IPS-NIHi7 (cell line): ENCODE results near the gene RPH3AL.
A peak's percentile ranks its signal among the peaks of the same experiment; 100 is the strongest.

Experiments
- DNase-seq: peaks from one replicate; pipeline ENCODE4 v3.0.0; 2012; ENCODE audit warnings: mixed read lengths; ENCODE audit errors: extremely low spot score

The RPH3AL gene

DNA sequence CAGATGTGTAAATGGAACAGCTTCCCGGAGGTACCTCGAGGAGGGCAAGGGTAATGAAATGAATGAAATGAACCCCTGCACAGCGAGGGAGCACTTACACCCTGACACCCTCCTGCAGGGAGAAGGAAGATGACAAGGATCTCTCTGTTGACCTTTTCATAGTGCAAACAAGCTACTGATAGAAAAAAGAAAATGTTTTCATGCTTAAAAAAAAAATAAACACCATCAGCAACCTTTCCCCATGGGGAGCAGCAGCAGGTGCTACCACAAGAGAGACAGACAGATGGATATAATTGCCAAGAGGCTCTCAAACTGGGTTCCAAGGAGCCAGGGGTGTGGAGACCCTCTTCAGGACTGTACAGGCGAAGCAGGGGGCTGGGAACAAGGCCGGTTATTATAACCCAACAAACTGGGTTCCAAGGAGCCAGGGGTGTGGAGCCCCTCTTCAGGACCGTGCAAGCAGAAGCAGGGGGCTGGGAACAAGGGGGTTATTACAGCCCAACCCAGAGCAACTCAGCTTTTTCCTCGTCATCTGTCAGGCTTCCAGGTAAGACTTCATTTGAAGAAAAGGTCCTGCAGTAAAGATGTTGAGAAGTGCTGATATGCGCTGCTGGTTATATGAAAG, 718 bp upstream of the RPH3AL start:
- DNase-seq, result no peak

DNA sequence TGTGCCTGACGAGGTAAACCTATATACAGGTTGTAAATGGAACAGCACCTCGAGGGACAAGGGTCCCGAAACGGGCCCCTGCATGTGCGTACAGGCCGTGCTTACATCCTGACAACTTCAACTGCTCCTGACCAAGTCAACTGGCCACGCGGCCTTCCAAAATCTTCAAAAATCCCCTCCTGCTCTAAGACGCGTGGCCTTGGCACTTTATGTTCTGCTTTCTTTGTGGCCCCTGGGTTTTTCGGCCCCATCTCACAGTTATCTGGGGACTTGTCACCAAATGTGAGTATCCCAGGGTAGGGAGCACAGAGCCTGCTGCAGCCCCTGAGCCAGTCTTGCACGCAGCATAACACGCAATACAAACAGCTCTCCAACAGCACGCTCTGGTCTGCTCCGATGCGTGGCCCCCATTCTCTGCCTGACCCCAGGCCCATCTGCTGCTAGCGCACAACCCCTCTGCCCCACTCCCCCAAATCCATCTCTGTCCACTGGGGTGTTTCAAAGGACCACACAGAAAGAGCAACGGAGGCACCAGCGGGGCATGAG, 659 bp downstream of the RPH3AL start:
- no peak for DNase-seq

DNA sequence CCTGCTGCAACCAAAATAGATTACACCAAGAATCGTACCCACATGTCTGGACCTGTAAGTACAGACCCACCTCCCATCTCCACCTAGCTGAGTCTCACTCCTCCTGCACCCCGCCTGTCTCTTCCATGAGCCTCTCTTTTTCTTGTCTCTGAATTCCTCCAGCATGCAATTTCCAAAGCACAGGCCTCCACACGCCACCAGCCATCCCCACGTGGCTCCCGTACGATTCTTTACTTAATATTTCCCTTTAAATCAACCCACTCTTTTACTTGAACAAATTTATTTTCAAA, 1.2 kb downstream of the RPH3AL start:
- DNase-seq, result no peak

DNA sequence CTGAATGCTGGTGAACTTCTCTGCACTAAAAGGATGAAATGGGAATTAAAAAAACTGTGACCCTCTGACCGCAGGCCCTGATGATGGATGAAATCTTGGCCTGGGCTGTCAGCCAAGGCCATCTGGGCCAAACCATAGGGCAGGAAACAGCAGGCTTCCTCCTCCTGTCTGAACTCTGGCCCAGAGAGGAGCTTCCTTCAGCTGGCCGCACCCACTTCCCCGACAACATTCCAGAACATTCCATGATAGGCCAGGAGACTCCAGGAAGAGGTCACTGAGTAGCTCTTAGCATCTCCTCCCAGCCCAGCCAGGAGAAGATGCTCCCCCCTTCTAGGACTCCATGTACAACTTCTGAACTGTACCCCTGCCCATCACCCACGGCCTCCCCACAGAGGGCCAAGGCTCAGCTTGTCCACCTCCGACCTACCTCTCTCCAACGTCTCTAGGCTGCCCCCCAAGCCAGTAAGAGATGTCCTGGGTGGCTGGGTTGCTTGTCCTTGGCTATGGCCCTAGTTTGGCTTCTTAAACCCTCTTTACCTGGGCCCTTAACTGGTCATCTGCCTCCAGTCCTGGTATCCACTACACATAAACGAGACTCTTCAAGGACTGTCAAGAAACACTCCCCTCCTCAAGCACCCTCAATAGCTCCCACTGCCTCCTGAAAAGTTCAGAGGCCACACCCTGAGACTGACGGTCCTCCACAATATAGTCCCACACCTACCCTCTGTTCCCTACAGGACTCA, 1.7 kb downstream of the RPH3AL start:
- no peak for DNase-seq

DNA sequence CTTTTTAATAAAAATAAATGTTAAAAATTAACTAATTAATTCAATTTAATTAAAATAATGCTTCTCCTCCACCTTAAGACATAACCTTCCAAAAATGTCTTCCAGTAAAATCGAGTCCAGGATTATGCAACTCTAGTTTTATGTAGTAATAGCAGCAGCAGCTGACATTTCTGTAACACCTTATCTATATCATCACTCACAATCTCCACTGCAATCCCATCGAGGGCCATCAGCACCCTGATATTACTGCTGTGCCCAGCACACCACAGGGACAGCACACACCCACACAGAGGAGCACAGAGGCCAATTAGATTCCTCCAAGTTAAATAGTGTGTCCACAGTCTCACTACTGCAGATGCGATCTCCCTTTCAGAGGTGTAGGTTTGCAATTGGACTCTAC, 2.9 kb downstream of the RPH3AL start:
- DNase-seq, result no peak

DNA sequence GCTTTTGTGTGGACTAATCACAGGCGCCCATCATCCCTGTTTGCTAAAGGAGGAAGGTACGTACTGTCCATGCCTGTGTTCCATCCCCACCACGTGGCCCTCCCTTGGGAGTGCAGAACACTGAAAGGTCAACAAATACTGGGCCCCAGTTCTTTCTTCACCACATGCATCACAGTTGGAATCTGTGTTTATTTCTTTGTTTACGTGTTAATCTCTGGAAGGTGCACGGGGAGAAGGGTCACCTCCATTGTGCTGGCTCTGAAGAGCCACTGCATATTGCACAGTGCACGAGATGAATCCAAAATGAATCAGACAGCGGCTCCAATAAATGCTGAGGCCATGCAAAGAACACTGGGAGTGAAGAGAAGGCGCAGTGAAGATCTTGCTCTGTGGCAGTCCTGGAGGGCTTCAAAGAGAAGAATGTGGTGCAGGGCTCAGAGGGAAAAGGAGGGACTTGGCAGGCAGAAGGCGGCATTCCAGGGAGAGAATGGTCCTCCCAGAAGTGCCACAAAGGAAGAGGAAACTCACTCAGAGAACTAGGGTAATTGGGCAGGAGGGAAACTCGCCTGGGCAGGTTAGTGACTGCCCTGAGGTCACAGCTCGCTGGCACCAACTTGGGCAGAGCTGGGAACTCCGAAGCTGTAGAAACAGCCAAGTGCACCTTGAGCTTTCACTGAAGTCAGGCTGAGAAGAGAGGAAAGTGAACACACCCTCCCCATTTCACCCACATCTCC, 3.7 kb downstream of the RPH3AL start:
- DNase-seq, result no peak

DNA sequence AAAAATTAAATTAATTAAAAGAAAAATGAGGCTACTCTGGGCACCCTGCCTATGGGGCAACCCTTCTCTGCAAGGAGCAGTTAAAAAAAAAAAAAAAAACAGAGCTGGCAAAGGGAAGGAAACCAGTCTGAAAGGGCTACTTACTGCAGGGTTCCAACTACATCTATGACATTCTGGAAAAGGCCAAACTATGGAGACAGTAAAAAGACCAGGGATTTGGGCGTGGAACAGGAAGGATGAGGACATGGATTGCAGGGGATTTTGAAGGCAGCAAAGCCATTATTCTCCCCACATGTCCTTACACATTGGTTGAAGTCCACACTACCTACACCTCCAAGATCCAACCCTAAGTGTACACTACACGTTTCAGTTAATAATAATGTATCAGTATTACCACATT, 4.6 kb downstream of the RPH3AL start:
- no peak for DNase-seq

DNA sequence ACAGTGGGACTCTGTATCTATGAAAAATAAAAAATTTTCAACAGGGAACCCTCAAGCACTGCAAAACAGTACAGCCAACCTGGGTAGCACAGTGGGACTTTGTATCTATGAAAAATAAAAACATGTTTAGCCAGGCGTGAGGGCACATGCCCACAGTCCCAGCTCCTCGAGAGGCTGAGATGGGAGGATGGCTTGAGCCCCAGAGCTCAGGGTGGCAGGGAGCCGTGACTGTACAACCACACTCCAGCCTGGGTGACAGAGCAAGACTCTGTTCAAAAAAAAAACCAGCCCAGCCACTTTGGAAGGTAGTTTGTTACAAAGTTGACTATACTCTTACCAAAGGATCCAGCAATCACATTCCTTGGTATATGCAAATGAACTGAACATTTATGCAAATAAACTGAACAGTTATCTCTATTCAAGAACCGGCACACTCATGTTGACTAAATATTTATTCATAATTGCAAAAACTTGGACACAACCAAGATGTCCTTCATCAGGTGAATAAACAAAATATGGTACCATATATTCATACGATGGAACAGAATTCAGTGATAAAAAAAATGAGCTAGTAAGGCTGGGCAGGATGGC, 5.2 kb downstream of the RPH3AL start:
- DNase-seq, result no peak

DNA sequence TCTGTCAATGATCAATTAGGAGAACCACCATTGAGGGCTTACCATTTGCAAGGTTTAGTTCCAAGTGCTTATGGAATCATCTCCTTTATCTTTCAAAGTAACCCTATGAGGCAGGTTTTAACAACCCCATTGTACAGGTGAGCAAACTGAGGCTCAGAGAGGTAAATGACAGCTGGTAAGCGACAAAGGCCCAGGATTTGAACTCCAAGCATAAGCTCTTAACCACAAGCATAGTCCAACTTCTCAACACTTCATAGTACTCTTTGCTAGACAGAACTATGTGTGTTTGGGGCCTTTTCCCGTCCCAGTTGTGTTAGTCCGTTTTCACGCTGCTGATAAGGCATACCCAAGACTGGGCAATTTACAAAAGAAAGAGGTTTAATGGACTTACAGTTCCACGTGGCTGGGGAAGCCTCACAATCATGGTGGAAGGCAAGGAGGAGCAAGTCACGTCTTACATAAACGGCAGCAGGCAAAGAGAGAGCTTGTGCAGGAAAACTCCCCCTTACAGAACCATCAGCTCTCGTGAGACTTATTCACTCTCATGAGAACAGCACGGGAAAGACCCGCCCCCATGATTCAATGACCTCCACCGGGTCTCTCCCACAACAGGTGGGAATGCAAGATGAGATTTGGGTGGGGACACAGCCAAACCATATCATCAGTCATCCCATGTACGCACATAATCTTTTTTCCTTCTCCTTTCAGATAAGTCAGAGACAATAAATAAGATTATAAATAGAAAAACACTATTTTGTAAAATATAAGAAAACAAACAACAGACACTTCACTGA, 6.4 kb downstream of the RPH3AL start:
- DNase-seq, result no peak

DNA sequence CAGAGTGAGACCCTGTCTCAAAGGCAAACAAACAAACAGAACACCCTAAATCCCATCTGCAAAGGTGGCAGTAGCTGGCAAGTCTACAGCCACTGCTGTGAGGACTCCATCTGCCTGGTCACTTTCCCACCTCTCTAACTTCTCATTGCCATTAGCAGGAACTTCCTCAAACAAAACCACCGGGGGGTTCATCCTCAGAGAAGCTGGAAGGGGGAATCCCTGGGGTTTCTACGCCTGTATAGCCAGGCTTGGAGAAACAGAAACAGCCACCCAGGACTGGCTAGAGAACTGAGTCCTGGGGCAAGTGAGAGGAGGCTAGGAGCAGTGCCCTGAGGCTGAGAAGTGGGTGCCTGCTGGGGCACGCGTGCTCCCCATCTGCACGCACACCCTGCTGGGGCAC, 7.3 kb downstream of the RPH3AL start:
- DNase-seq, result peak; percentile 13

DNA sequence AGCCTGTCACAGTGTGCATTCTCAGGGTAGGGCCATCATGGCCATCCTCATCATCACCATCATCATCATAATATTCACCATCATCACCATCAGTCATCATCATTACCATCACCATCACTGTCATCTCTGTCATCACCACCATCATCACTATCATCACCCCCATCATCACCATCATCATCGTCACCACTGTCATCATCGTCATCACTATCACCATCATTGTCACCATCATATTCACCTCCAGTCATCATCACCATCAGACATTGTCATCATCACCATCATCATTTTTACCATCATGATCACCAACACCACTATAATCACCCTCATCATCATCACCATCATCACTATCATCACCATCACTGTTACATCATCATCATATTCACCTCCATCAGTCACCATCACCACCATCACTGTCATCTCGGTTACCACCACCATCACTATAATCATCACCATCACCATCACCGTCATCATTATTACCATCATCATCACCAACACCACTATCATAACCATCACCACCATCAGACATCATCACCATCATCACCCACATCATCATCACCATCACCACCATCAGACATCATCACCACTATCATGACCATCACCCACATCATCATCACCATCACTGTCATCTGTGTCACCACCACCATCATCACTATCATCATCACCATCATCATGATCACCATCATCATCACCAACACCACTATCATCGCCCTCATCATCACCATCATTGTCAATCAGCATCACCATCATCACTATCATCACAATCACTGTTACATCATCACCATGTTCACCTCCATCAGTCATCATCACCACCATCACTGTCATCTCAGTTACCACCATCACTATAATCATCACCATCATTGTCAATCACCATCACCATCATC, 8.5 kb downstream of the RPH3AL start:
- DNase-seq, result no peak

DNA sequence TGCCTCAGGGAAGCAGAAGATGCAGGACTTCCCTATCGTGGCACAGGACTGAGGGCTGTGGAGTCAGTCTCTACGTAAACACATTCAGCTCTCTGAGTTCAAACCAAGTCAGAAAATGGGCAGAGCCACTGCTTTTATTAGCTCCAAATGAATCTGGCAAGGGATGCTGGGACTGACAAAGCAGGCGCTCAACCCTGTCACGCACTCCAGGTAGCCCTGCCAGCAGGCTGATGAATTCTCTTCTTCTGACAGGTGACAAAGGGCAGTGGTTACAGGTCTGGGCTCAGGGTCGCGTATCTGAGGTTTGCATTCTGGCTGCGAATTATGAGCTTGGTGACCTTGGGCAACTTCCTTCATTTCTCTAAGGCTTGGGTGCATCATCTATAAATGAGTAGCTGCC, 9.4 kb downstream of the RPH3AL start:
- DNase-seq, result no peak

DNA sequence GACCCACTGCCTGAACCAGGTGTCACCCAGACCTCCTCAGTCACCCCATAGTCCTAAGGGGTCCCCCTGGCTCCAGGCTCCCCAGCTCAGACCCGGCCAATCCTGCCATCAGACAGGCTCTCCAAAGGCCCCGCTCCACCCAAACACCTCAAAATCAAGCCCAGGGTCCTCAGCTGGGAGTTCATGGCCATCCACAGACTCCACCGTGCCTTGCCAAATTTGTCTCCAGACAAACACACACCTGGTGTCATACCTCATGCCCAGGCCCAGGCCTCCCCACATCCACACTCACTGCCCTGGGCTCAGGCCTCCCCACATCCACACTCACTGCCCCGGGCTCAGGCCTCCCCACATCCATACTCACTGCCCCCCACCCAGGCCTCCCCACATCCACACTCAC, 12.5 kb downstream of the RPH3AL start:
- DNase-seq, result no peak

DNA sequence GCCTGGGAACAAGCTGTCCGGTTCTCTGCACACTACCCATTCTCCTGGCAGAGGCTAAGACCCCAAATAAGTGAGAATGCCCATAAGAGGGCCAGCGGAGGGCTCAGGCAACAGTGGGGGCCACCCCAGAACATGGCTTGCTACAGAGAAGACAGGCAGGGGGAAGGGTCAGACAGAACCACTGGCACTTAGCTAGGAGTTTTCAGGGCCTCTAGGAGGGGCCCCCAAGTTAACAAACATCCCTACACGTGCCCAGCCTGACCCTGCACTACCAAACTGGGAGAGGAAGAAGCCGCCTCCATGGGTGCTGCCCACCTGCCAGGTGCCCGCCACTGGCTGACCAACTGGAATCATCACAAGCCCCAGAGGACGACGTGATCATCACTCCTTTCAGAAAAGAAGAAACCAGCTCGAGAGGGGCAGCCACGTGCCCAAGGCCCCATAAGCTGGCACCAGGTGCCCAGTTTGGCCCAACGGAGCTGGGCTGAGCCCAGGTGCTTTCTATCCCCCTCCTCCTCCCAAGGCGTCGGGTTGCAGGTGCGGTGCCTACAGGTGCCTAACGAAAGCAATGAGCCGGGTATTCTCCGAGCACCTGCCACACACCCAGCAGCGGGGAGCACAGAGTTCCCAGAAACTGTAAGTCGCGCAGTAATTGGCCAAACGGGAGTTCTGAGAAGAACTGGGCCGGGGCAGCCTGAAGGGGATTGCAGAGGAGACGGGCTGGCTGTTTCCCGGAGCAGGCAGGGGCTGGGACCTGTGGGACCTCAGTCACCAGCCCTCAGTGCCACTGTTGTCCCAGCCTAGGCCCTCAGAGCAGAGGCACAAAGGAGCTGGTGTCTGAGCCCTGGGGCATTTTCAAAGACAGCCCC, 13.2 kb downstream of the RPH3AL start:
- no peak for DNase-seq

DNA sequence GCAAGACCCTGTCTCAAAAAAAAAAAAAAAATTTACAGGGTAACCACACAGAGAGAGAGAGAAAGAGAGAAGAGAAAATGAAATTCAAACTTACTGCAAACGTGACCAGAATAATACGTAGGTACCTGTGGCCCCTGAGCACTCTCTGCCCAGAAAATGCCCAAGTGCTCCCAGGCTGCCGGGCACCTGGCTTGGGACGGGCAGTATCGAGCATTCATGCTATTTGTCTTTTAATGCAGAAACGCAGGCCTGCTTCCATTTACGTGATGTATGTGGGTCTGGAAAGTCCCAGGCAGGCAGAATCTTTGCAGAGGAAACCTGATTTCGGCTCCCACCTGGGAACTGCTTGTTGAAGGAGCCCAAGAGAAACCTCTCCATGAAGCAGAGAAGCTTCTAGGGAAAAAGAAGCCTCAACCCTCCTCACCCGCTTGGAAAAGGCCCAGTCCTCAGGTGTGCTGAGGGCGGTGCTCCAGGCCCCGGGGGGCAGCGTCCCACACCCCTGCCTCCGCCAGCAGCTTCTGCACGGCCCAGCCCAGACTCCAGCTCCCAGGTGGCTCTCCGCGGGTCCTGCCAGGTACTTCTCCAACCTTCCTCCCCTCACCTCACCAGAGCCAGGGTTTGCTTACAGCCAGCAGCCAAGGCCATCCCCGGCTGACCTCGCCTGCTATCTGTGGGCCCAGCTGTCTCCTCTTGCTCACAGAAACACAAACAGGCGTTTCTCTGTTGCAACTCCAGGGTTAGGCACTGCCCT, 14.0 kb downstream of the RPH3AL start:
- no peak for DNase-seq

DNA sequence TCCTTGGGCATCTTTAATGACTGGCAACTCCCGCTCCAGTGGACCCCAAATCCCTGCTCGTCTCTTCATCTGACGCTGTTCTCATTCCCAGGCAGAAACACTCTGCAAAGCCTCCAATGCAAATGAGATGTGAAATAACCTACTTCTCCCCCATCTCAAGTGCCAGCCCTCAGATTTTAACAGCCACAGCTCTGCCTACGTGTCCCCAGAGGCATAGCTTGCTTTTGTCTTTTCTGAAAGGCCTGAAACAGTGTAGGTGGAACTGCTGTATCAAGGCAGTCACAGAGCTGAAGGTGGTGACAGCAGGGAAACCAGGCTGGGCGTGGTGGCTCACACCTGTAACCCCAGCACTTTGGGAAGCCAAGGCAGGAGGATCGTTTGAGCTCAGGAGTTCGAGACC, 14.7 kb downstream of the RPH3AL start:
- DNase-seq, result no peak

DNA sequence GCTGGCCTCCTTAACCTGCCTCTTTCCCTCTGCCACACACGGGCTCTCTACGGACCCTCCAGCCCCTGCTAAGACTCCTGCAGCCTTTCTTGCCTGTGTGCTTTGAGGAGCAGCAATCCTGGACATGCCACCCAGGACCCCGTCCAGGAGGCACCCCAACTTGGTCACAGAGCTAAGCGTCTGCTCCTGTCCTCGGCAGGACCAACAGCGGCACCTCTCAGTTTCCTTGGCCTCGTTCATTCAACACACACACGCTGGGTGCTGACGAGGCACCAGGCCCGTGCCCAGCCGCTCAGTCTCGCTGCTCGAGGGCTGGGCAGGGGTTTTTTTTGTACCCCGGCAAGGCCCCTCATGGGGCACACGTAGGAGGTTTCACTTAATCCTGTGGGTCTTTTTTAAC, 15.2 kb downstream of the RPH3AL start:
- no peak for DNase-seq

DNA sequence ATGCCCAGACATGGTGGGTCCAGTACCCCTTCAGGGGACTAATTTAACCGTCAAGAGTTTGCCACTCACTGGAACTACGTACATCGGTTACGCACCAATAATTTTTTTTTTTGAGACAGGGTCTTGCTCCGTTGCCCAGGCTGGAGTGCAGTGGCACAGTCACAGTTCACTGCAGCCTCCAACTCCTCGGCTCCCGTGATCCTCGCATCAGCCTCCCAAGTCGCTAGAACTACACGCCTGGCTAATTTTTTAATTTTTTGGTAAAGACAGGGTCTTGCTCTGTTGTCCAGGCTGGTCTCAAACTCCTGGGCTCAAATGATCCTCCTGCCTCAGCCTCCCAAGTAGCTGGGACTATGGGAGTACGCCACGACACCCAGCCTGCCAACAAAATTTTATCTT, 15.6 kb downstream of the RPH3AL start:
- DNase-seq, result no peak
